PC-3 (cell line): ENCODE measurements around the gene CARD10. TPM values are rescaled to one million over a fixed set of nuclear protein-coding genes. Genes with fewer than 3 reads are reported as not detected.

Source experiments
- ATAC-seq: fragments of 200-7000 bp; cut with Tn5 transposase; 2 replicates; pipeline ENCODE4 v1.9.1; 2020; ENCODE audit warnings: mild to moderate bottlenecking, moderate library complexity
- BruUV-seq: library from RNA; stranded (reverse); fragments of 400-500 nt; replicated peaks from 2 replicates; lab custom pipeline; 2021; lab: Mats Ljungman, UMichigan
- CTCF ChIA-PET: fragments of 300-600 bp; sonication (Branson Sonifier 250); formaldehyde crosslinking; loops from one replicate; lab custom pipeline; 2022; ENCODE audit warnings: antibody characterized with exemption; lab: Charles Lee
- POLR2A ChIA-PET: fragments of 300-600 bp; sonication (Branson Sonifier 250); formaldehyde crosslinking; loops from one replicate; lab custom pipeline; 2022; ENCODE audit warnings: antibody characterized with exemption; ENCODE audit not compliant: unreplicated experiment; lab: Charles Lee
- DNase-seq: peaks from one replicate; pipeline ENCODE4 v3.0.0-alpha.2; 2015
- H2AFZ ChIP-seq: fragments of 300-600 bp; sonication (generic); 2 replicates; pipeline ENCODE4 v1.6.0; 2016; ENCODE audit warnings: antibody characterized with exemption, low read length
- H3F3A ChIP-seq: fragments of 300-600 bp; sonication (generic); one replicate; pipeline ENCODE4 v1.6.0; 2017; ENCODE audit warnings: antibody characterized with exemption, low read length, control low read depth, mild to moderate bottlenecking; ENCODE audit not compliant: unreplicated experiment
- H3K27ac ChIP-seq: fragments of 300-600 bp; sonication (generic); 2 replicates; pipeline ENCODE4 v1.5.1; 2016; ENCODE audit warnings: mild to moderate bottlenecking, low read length
- H3K27me3 ChIP-seq: fragments of 300-600 bp; sonication (generic); 2 replicates; pipeline ENCODE4 v1.6.1; 2016; ENCODE audit warnings: low read length, mixed read lengths
- H3K36me3 ChIP-seq: fragments of 300-600 bp; sonication (generic); 2 replicates; pipeline ENCODE4 v1.6.1; 2016; ENCODE audit warnings: low read depth, mixed run types, low read length, mixed read lengths
- H3K4me1 ChIP-seq: fragments of 300-600 bp; sonication (generic); 2 replicates; pipeline ENCODE4 v1.5.1; 2016; ENCODE audit warnings: low read length; ENCODE audit not compliant: insufficient read depth
- H3K4me2 ChIP-seq: fragments of 300-600 bp; sonication (generic); 2 replicates; pipeline ENCODE4 v1.6.0; 2016; ENCODE audit warnings: low read length
- H3K4me3 ChIP-seq: fragments of 300-600 bp; sonication (generic); 2 replicates; pipeline ENCODE4 v1.5.1; 2016; ENCODE audit warnings: mild to moderate bottlenecking, low read length, mixed read lengths
- H3K79me2 ChIP-seq: fragments of 300-600 bp; sonication (generic); 2 replicates; pipeline ENCODE4 v1.6.1; 2017; ENCODE audit warnings: low read length, mixed read lengths
- H3K9ac ChIP-seq: fragments of 300-600 bp; sonication (generic); 2 replicates; pipeline ENCODE4 v1.6.0; 2016; ENCODE audit warnings: mild to moderate bottlenecking, low read length
- H3K9me2 ChIP-seq: fragments of 300-600 bp; sonication (generic); replicated peaks from 2 replicates; pipeline ENCODE4 v1.6.1; 2016; ENCODE audit warnings: mixed run types, low read length, mixed read lengths
- H3K9me3 ChIP-seq: fragments of 300-600 bp; sonication (generic); 2 replicates; pipeline ENCODE4 v1.6.1; 2016; ENCODE audit warnings: low read length, mixed read lengths
- H4K20me1 ChIP-seq: fragments of 300-600 bp; sonication (generic); 2 replicates; pipeline ENCODE4 v1.6.1; 2016; ENCODE audit warnings: low read length, mixed read lengths
- EZH2 ChIP-seq: fragments of 300-600 bp; sonication (generic); IDR thresholded peaks from one replicate; pipeline ENCODE4 v1.6.1; 2017; ENCODE audit warnings: antibody characterized with exemption, mild to moderate bottlenecking, low read length; ENCODE audit not compliant: unreplicated experiment
- EZH2phosphoT487 ChIP-seq: fragments of 300-600 bp; sonication (generic); IDR thresholded peaks from 2 replicates; pipeline ENCODE4 v1.6.1; 2018; ENCODE audit warnings: mild to moderate bottlenecking, antibody characterized with exemption, low read length, borderline replicate concordance
- intact Hi-C: fragments of 100-400 bp; cut with micrococcal nuclease; formaldehyde crosslinking; loops from 2 replicates; pipeline ENCODE4 v1.9.0; 2023
- total RNA-seq: library from RNA; depleted of rRNA; stranded (reverse); fragments of >200 nt; gene quantifications from 2 replicates; pipeline ENCODE4 v1.2.3, GENCODE V29; 2014
- TF ChIP-seq, protein P1 (sequence below): fragments of 300-600 bp; sonication (generic); conservative IDR thresholded peaks from 2 replicates; pipeline ENCODE4 v1.5.1; 2017; ENCODE audit warnings: antibody characterized with exemption, low read depth, mild to moderate bottlenecking, low read length

CARD10 gene
- total RNA-seq, 1 experiment from 2014 or later: 20.7 TPM

DNA sequence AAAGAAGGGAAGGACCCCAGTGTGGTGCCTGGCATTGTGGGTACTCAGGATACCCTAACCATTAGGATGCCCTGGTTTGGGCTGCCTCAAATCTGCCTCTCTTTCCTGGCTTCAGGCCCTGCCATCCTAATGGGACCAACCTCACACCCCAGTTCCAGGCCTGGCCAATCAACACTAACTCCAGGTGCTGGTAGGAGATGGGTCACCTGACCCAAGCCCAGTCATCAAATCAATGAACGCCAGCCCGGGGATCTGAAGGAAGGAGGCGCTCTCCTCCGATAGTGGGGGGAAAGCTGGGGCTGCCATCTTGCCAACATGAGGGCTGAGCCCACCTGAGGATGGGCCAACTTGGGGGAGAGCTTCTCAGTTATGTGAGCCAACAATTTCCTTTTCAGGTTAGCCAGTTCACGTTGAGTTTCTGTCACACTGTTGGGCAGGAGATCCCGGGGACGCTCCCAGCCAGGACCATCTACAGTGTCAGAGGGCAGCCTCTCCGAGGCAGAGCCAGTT lies 45.7 kb downstream of the CARD10 start:
- H3K4me3 ChIP-seq: no peak overlapping the region
- no peaks in the 10 kb centered on the region for H3K27me3 ChIP-seq
- CTCF ChIA-PET: no interaction called here
- no peak for ATAC-seq
- no peak for TF ChIP-seq EZH2phosphoT487
- TF ChIP-seq EZH2: no peak
- H2AFZ ChIP-seq: no peak overlapping the region
- intact Hi-C loops: no loop called here
- H3K4me2 ChIP-seq: no peak overlapping the region
- no TSS peak for BruUV-seq
- no peaks in the 10 kb centered on the region for H3K9me2 ChIP-seq
- no peaks in the 10 kb centered on the region for H3F3A ChIP-seq
- H4K20me1 ChIP-seq: no peaks in the 10 kb centered on the region
- DNase-seq: no peak
- no peaks in the 10 kb centered on the region for H3K4me1 ChIP-seq
- H3K9me3 ChIP-seq: no peaks in the 10 kb centered on the region
- no peak overlapping the region for H3K27ac ChIP-seq
- H3K79me2 ChIP-seq: no peaks in the 10 kb centered on the region
- no peaks in the 10 kb centered on the region for H3K36me3 ChIP-seq
- POLR2A ChIA-PET: no interaction called here
- no peak overlapping the region for H3K9ac ChIP-seq

DNA sequence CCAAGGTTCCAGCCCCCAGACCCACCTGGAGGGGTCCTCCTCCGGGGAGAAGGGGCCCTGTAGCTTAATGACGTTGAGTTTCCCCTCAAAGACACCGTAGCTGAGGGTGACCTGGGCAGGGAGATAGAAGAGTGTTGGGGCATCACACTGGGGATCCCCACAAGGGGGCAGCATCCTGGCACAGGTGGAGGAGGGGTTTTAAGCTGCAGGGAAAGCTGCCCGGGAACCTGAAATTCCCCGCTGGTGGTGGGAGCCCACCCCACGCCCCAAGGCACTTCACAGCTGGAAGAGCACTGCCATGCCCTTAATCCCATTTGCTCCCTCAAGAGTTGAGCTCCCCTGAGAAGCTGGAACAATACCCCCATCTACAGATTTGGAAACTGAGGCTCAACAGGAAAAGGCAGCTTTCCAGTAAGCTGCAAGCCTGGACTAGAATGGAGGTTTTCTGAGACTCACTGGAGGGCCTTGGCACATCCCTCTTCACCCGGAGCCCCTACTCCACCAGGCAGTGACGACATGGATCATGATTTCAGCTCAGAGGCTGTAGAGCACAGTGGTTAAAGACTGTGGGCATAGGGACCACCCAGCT lies 46.7 kb downstream of the CARD10 start:
- no TSS peak for BruUV-seq
- Histone ChIP-seq H3K36me3 (no peaks in the 10 kb centered on the region), H3K4me3 (no peak overlapping the region), H3K27ac (no peak overlapping the region), H3K27me3 (no peaks in the 10 kb centered on the region), H2AFZ (no peak overlapping the region), H3K9me3 (no peaks in the 10 kb centered on the region), H4K20me1 (no peaks in the 10 kb centered on the region), H3K4me1 (no peaks in the 10 kb centered on the region), H3F3A (no peaks in the 10 kb centered on the region), H3K4me2 (no peak overlapping the region), H3K79me2 (no peaks in the 10 kb centered on the region), H3K9ac (no peak overlapping the region), H3K9me2 (no peaks in the 10 kb centered on the region)
- ChIA-PET CTCF (interaction anchor here (0.5 to 0.9 kb wide), 8 partner anchors 14 to 177 kb away, joined by 3 to 6 read pairs (median 3); no protein-coding TSS in a partner anchor), POLR2A (no interaction called here)
- TF ChIP-seq EZH2phosphoT487: no peak
- TF ChIP-seq, protein P1, sequence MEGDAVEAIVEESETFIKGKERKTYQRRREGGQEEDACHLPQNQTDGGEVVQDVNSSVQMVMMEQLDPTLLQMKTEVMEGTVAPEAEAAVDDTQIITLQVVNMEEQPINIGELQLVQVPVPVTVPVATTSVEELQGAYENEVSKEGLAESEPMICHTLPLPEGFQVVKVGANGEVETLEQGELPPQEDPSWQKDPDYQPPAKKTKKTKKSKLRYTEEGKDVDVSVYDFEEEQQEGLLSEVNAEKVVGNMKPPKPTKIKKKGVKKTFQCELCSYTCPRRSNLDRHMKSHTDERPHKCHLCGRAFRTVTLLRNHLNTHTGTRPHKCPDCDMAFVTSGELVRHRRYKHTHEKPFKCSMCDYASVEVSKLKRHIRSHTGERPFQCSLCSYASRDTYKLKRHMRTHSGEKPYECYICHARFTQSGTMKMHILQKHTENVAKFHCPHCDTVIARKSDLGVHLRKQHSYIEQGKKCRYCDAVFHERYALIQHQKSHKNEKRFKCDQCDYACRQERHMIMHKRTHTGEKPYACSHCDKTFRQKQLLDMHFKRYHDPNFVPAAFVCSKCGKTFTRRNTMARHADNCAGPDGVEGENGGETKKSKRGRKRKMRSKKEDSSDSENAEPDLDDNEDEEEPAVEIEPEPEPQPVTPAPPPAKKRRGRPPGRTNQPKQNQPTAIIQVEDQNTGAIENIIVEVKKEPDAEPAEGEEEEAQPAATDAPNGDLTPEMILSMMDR: peak; percentile 72
- peak; percentile 54 for DNase-seq
- peak; percentile 59 for ATAC-seq
- intact Hi-C loops: no loop called here

DNA sequence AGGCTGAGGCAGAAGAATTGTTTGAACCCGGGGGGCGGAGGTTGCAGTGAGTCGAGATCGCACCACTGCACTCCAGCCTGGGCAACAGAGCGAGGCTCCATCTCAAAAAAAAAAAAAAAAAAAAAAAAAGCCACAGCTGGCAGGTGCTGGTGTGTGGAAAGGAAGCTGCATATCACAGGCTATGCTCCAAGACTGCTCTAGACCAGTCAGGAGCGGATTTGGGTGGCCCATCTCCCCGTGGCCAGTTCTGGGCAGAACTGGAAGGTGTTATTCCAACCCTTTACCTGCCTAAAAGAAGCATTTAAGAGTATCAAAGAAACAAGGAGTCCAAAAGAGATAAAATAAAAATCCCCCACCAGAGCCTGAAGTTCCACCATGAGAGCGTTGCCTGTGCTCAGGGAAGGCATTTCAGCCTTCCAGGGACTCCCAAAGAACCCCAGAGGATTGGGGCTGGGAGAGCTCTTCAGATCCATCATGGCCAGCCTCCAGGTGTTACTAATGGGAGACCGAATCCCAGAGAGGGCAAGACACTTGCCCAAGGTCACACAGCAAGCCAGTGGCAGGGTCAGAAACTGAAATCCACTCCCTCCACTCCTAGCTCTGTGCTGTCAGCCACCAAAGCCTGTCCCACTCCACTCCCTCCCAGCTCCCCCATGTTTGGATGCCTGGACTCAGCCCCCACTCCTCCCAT lies 47.3 kb downstream of the CARD10 start:
- H2AFZ ChIP-seq: no peak overlapping the region
- ChIA-PET POLR2A (no interaction called here), CTCF (interaction anchor here (0.6 to 0.9 kb wide), 6 partner anchors 15 to 121 kb away, joined by 3 to 6 read pairs (median 3); no protein-coding TSS in a partner anchor)
- H4K20me1 ChIP-seq: no peaks in the 10 kb centered on the region
- no peak overlapping the region for H3K27ac ChIP-seq
- H3K79me2 ChIP-seq: no peaks in the 10 kb centered on the region
- no peaks in the 10 kb centered on the region for H3F3A ChIP-seq
- no peaks in the 10 kb centered on the region for H3K36me3 ChIP-seq
- no peak overlapping the region for H3K4me2 ChIP-seq
- no peak for DNase-seq
- ATAC-seq: no peak
- H3K9me3 ChIP-seq: no peaks in the 10 kb centered on the region
- no peaks in the 10 kb centered on the region for H3K4me1 ChIP-seq
- H3K4me3 ChIP-seq: no peak overlapping the region
- no peak overlapping the region for H3K9ac ChIP-seq
- H3K9me2 ChIP-seq: no peaks in the 10 kb centered on the region
- intact Hi-C loops: no loop called here
- no peaks in the 10 kb centered on the region for H3K27me3 ChIP-seq
- no TSS peak for BruUV-seq
- no peak for TF ChIP-seq EZH2phosphoT487
- TF ChIP-seq, protein P1: no peak
- TF ChIP-seq EZH2: no peak
